Common myeloid progenitor, CD34-positive (primary cell): ENCODE results near the gene ORC5.

Experiments
- CTCF ChIA-PET: fragments of 350-600 bp; sonication (Branson Sonifier 250); formaldehyde crosslinking; loops from one replicate; lab custom pipeline; 2021; ENCODE audit warnings: antibody characterized with exemption; lab: Charles Lee
- POLR2A ChIA-PET: fragments of 350-600 bp; sonication (Branson Sonifier 250); formaldehyde crosslinking; loops from one replicate; lab custom pipeline; 2021; ENCODE audit warnings: antibody characterized with exemption; lab: Charles Lee
- DNase-seq, 3 donors: peaks; one replicate each; pipeline versions ENCODE4 v3.0.0 to v3.0.0-alpha.2; 2013
- H3K27ac ChIP-seq, 2 experiments: 1 replicate in 1 of 2; 2 replicates in 1 of 2; pipeline ENCODE4 v1.7.0; 2013; ENCODE audit warnings: inconsistent platforms in 2 of 2, low read length in 2 of 2, mild to moderate bottlenecking in 2 of 2, low read depth in 1 of 2, moderate library complexity in 1 of 2; ENCODE audit not compliant: severe bottlenecking in 2 of 2, insufficient read depth in 1 of 2, poor library complexity in 1 of 2
- H3K27me3 ChIP-seq, 5 experiments: replicated peaks in 2 of 5; 1 replicate in 3 of 5; 2 replicates in 2 of 5; pipeline versions ENCODE4 v1.6.1 to v1.7.0; 2013; ENCODE audit warnings: low read length in 4 of 5, mild to moderate bottlenecking in 2 of 5, moderate library complexity in 2 of 5, inconsistent platforms in 1 of 5; ENCODE audit not compliant: insufficient read depth in 5 of 5, control insufficient read depth in 4 of 5
- H3K36me3 ChIP-seq, 4 experiments: 1 replicate in 2 of 4; 2 replicates in 2 of 4; pipeline versions ENCODE4 v1.6.1 to v1.7.0; 2013; ENCODE audit warnings: low read length in 3 of 4, control low read depth in 1 of 4, mild to moderate bottlenecking in 1 of 4; ENCODE audit not compliant: control insufficient read depth in 4 of 4, insufficient read depth in 4 of 4
- H3K4me1 ChIP-seq, 4 experiments: 1 replicate in 3 of 4; 2 replicates in 1 of 4; pipeline versions ENCODE4 v1.6.1 to v1.7.1; 2013; ENCODE audit warnings: low read length in 3 of 4, mild to moderate bottlenecking in 3 of 4, control low read depth in 1 of 4, inconsistent platforms in 1 of 4, moderate library complexity in 1 of 4; ENCODE audit not compliant: control insufficient read depth in 4 of 4, insufficient read depth in 4 of 4; ENCODE audit errors: control extremely low read depth in 1 of 4
- H3K4me3 ChIP-seq, 7 experiments: 1 replicate in 4 of 7; 2 replicates in 3 of 7; pipeline versions ENCODE4 v1.5.1 to v1.7.0; 2013; ENCODE audit warnings: mild to moderate bottlenecking in 7 of 7, low read length in 6 of 7, moderate library complexity in 6 of 7, inconsistent platforms in 2 of 7, low read depth in 2 of 7, control low read depth in 1 of 7; ENCODE audit not compliant: insufficient read depth in 4 of 7, control insufficient read depth in 1 of 7; ENCODE audit errors: extremely low read depth in 1 of 7
- H3K9me3 ChIP-seq, 5 experiments: 1 replicate in 4 of 5; 2 replicates in 1 of 5; pipeline versions ENCODE4 v1.6.1 to v1.7.1; 2013; ENCODE audit warnings: low read length in 4 of 5, mild to moderate bottlenecking in 2 of 5, inconsistent platforms in 1 of 5, low read depth in 1 of 5, moderate library complexity in 1 of 5; ENCODE audit not compliant: control insufficient read depth in 4 of 5, insufficient read depth in 2 of 5; ENCODE audit errors: control extremely low read depth in 1 of 5
- WGBS: methylation state at CpG from one replicate; pipeline ENCODE4 v1.1.5; 2013; ENCODE audit not compliant: insufficient coverage; 5-methylcytosine and 5-hydroxymethylcytosine counted together

The ORC5 gene

GRCh38 chr7:104136561-104136960 lies 71.3 kb downstream of the ORC5 start:
- no peak overlapping the region for H3K4me3 ChIP-seq
- no peak for DNase-seq
- H3K36me3 ChIP-seq = peaks cover 9 to 39% (median 25%) of the 10 kb centered on the region in 4 experiments
- ChIA-PET POLR2A (interaction anchor here (0.5 kb wide), 1 partner anchor 670 kb away, joined by 3 read pairs; no protein-coding TSS in a partner anchor), CTCF (no interaction called here)
- no CpG with 5 or more reads among the region's 2 CpGs for WGBS
- H3K27me3 ChIP-seq = no peaks in the 10 kb centered on the region
- no peaks in the 10 kb centered on the region for H3K9me3 ChIP-seq
- H3K27ac ChIP-seq = no peak overlapping the region
- H3K4me1 ChIP-seq = no peaks in the 10 kb centered on the region

DNA sequence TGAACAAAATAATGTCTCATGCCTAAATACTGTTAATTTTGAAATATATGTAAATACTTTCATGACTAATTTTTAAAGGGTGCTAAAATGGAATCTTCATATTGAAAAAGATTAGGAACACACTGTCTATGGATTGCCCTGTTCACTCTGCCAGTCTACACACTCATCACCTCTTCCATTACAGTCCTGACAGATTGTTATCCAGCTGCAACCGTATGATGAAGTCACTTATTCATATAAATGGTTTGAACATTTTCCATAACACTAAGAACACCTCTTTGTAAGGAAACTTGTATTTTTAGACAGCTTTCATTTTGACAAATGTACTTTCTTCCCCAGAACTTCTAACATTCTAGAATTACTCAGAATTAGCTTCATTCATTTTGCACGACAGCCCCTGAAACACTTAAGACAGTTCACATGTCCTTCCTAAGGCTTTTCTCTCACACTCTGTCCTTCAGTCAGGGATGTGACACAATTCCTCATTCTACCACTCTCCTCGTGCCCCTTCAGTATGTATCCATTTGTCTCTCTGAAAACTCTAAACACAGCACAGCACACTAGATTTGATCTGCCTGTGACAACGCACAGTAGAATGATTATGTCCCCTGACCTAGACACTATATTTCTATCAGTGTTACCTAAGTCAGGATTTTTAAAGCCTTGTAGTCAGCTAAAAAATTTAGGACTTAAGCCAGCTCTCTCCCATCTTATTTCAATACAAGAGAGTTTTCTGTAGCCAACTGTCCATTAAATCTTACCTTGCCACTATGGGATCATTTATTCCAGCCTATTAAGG lies 71.9 kb downstream of the ORC5 start:
- ChIA-PET CTCF (no interaction called here), POLR2A (interaction anchor here (0.5 kb wide), 1 partner anchor 669 kb away, joined by 3 read pairs; no protein-coding TSS in a partner anchor)
- Histone ChIP-seq H3K4me3 (no peak overlapping the region), H3K27ac (no peak overlapping the region), H3K4me1 (no peaks in the 10 kb centered on the region), H3K27me3 (no peaks in the 10 kb centered on the region), H3K36me3 (peaks cover 8 to 37% (median 25%) of the 10 kb centered on the region in 4 experiments), H3K9me3 (no peaks in the 10 kb centered on the region)
- WGBS = 94% methylated on average over 2 of the region's 4 CpGs
- DNase-seq = no peak

- Histone ChIP-seq H3K36me3 (peaks cover 6 to 48% (median 32%) of the 10 kb centered on the region in 4 experiments), H3K27ac (no peak overlapping the region), H3K4me1 (no peaks in the 10 kb centered on the region), H3K9me3 (no peaks in the 10 kb centered on the region), H3K4me3 (no peak overlapping the region), H3K27me3 (no peaks in the 10 kb centered on the region)
- CTCF ChIA-PET = interaction anchor here (0.9 kb wide), 1 partner anchor 27 kb away, joined by 3 read pairs; no protein-coding TSS in a partner anchor
- POLR2A ChIA-PET = no interaction called here
- no peak for DNase-seq
Measured at GRCh38 chr7:104133238-104133637, 74.6 kb downstream of the ORC5 start.

DNA sequence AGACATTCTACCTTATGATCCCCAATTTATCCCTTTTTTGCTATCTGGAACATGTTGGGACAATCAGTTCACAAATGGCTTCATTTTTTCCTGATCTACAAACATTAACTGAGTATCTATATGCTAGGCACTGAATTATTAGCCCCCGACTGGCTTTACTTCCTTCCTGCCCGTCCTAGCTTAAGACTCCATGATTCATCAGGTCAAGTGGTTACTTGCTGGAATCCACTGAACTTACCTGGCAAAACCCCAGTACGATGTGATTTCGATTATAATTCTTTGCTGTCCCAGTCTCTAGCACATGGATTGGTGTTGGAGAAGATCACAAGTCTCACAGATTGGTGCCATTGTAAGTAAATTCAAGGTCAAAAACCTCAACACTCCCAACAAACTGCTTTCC lies 77.1 kb downstream of the ORC5 start:
- H3K9me3 ChIP-seq = no peaks in the 10 kb centered on the region
- no peak overlapping the region for H3K4me3 ChIP-seq
- WGBS = 100% methylated on average over 3 of the region's 4 CpGs
- H3K4me1 ChIP-seq = no peaks in the 10 kb centered on the region
- ChIA-PET POLR2A (no interaction called here), CTCF (no interaction called here)
- no peak overlapping the region for H3K27ac ChIP-seq
- no peaks in the 10 kb centered on the region for H3K27me3 ChIP-seq
- peaks cover 4 to 42% (median 28%) of the 10 kb centered on the region in 4 experiments for H3K36me3 ChIP-seq
- no peak for DNase-seq

GRCh38 chr7:104127204-104127603 lies 80.6 kb downstream of the ORC5 start:
- POLR2A ChIA-PET = no interaction called here
- Histone ChIP-seq H3K27me3 (no peaks in the 10 kb centered on the region), H3K9me3 (no peaks in the 10 kb centered on the region), H3K36me3 (peaks cover 0 to 22% (median 15%) of the 10 kb centered on the region in 4 experiments), H3K27ac (no peak overlapping the region), H3K4me1 (no peaks in the 10 kb centered on the region), H3K4me3 (no peak overlapping the region)
- CTCF ChIA-PET = no interaction called here
- no peak for DNase-seq
- no CpG with 5 or more reads among the region's 2 CpGs for WGBS

- POLR2A ChIA-PET = no interaction called here
- Histone ChIP-seq H3K4me3 (no peak overlapping the region), H3K9me3 (no peaks in the 10 kb centered on the region), H3K4me1 (no peaks in the 10 kb centered on the region), H3K27me3 (no peaks in the 10 kb centered on the region), H3K36me3 (peaks cover 0 to 22% (median 13%) of the 10 kb centered on the region in 4 experiments), H3K27ac (no peak overlapping the region)
- WGBS = 100% methylated on average over 3 of the region's 4 CpGs
- DNase-seq = no peak
- CTCF ChIA-PET = no interaction called here
Measured at GRCh38 chr7:104126411-104126841, 81.4 kb downstream of the ORC5 start.

GRCh38 chr7:104124893-104125477 lies 82.8 kb downstream of the ORC5 start:
- CTCF ChIA-PET = no interaction called here
- no peak overlapping the region for H3K4me3 ChIP-seq
- no peaks in the 10 kb centered on the region for H3K9me3 ChIP-seq
- H3K27ac ChIP-seq = no peak overlapping the region
- H3K4me1 ChIP-seq = no peaks in the 10 kb centered on the region
- no peak for DNase-seq
- POLR2A ChIA-PET = no interaction called here
- WGBS = 100% methylated on average over 1 of the region's 4 CpGs
- peaks cover 0 to 12% (median 5%) of the 10 kb centered on the region in 4 experiments for H3K36me3 ChIP-seq
- H3K27me3 ChIP-seq = no peaks in the 10 kb centered on the region
